Adipose tissue (tissue), 3 donors: ENCODE results near the gene CRACDL. TPM values are rescaled to one million over a fixed set of nuclear protein-coding genes. Genes with fewer than 3 reads are reported as not detected.

ENCODE experiments used
- H3K27ac ChIP-seq: one replicate; pipeline ENCODE4 v1.5.1; 2013; ENCODE audit warnings: low read depth, low read length
- WGBS, 3 donors: extraction: QIAGEN DNeasy Blood & Tissue Kit; methylation state at CpG; one replicate each; pipeline ENCODE4 v1.1.7; 2013; 5-methylcytosine and 5-hydroxymethylcytosine counted together
- polyA plus RNA-seq, 3 donors: library from polyadenylated mRNA; stranded (reverse); fragments of 200-250 nt; gene quantifications; one replicate each; pipeline ENCODE4 v1.2.3, GENCODE V29; 2013
- donor health status: healthy with polysubstance abuse.
- donor health status: Bipolar disorder and iron deficiency.
- donor health status: healthy.

Gene CRACDL
- polyA plus RNA-seq, 3 donors: 2.0 to 4.5 (median 3.6) TPM

DNA sequence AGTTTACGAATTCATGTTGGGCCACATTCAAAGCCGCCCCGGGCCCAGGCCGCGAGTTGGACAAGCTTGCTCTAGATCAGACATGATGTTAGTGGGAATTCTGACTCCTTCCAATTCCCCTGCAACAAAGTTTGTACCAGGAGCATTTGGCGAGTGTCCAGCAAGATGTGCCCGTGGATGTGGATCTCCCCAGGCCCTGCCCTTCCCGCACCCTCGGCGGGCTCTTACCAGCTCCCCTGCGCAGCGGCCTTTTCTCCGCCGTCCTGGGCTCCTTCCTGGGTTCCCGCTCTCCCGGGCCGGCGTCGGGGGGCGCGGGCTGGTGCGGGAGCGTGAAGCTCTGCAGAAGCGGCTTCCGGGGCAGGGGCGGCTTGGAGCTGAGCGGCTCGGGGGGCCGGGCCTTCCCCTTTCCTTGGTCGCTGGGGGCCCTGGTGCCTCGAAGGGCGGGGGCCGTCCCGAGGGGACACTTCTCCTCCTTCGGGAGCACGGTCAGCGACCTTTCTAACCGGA lies 114.3 kb downstream of the CRACDL start:
- H3K27ac ChIP-seq: no peak overlapping the region
- 91 to 95% (median 93%) methylated on average over 37 to 38 of the region's 38 CpGs for WGBS, 3 donors

- H3K27ac ChIP-seq: no peak overlapping the region
- WGBS, 3 donors: 46 to 73% (median 53%) methylated on average over 5 of the region's 5 CpGs
Measured at GRCh38 chr2:98819231-98819766, 116.7 kb downstream of the CRACDL start.

DNA sequence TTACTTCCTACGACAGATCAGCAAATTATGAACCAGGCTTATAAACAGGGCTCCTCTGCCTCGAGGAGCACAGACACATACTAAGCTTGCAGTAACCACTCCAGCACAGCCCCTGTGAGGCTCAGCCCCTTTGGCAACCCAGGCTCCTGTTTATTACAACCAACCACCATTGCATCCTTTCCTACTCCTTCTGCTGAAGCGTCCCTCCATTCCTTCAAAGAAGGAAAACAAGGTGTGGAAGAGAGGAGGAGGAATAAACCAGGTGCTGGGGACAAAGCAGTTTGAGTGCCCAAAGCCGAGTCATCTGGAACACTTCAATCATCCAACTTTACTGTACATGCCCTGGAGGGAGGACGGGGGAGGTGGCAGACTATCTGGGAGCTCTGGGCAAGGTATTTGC lies 117.9 kb downstream of the CRACDL start:
- no peak overlapping the region for H3K27ac ChIP-seq
- 79 to 83% (median 83%) methylated on average over 5 of the region's 5 CpGs for WGBS, 3 donors

DNA sequence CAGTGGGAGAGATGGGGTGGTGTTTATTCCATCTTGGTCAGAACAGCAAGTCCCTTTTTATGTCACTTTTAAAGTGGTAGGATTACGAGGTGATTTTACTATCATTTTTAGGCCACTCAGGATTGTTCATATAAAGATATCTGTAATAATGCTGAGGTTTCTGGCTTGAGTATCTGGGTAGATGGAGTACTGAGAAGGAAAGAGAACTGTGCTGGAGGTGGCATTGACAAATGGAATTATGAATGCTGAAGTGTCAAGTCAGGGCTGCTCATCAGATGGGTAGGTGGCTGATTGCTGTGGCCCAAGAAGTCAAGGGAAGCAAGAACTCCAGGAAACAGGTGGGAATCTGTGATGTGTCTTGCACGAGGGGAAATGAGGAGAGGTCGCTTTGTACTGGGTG lies 119.7 kb downstream of the CRACDL start:
- H3K27ac ChIP-seq: no peak overlapping the region
- WGBS, 3 donors: 72 to 95% (median 75%) methylated on average over 3 of the region's 3 CpGs

- 91 to 100% (median 95%) methylated on average over 2 of the region's 2 CpGs for WGBS, 3 donors
Measured at GRCh38 chr2:98815795-98816194, 120.2 kb downstream of the CRACDL start.

DNA sequence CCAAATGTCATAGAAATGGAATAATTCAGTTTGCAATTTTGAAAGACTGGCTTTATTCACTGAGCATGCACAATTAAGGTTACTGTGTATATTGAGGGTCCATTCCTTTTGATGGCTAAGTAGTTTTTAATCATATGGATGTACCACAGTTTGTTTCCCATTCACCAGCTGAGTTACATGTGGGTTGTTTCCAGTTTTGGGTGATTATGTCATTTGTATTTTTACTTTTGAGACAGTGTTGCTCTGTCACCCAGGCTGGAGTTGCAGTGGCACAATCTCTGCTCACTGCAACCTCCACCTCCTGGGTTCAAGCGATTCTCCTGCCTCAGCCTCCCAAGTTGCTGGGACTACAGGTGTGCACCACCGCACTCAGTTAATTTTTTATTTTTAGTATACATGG lies 124.3 kb downstream of the CRACDL start:
- 96 to 100% (median 97%) methylated on average over 2 of the region's 2 CpGs for WGBS, 3 donors
- no peak overlapping the region for H3K27ac ChIP-seq

More at GRCh38 chr2:98815795-98816194, 120.2 kb downstream of the CRACDL start:
- H3K27ac ChIP-seq: no peak overlapping the region

DNA sequence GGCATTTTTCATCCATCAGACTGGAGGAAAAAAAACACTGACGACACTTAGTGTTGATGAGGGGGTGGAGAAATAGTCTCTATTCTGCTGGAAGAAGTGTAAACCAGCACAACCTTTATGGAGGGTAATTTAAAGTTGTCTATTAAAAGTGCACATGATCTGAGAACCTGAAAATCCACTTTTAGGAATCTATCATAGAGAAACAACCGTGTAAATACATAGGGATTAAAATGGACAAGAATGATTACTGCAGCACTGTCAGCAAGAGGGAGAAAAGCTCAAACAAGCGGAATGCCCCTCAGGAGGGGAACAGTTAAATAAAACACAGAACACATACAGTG lies 125.5 kb downstream of the CRACDL start:
- 62 to 65% (median 65%) methylated on average over 3 of the region's 3 CpGs for WGBS, 3 donors
- no peak overlapping the region for H3K27ac ChIP-seq

GRCh38 chr2:98809878-98810587 lies 126.0 kb downstream of the CRACDL start:
- WGBS, 3 donors: 71 to 87% (median 79%) methylated on average over 7 of the region's 7 CpGs
- H3K27ac ChIP-seq: no peak overlapping the region

GRCh38 chr2:98809116-98809515 lies 126.9 kb downstream of the CRACDL start:
- WGBS, 3 donors: 90 to 94% (median 91%) methylated on average over 4 of the region's 4 CpGs

DNA sequence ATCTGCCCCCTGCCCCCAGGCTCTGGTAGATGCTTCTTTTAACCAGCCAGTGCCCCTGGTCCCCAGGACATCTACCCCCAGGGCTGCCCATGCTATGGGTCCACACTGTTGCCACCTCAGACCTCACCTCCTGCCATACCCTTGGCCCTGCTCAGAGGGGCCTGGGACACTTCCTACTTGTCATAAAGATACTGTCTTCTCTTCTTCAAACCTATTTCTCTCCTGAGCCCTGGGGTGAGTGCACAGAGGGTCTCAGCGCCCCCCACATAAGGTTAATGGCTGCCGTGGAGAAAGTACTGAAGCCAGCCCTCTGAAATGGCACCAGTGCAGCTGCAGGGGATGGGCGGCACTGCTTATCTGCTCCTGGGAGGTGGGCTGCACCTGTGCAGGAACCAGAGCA lies 127.5 kb downstream of the CRACDL start:
- 91 to 100% (median 94%) methylated on average over 3 of the region's 3 CpGs for WGBS, 3 donors
- H3K27ac ChIP-seq: no peak overlapping the region

More at GRCh38 chr2:98809116-98809515, 126.9 kb downstream of the CRACDL start:
- H3K27ac ChIP-seq: no peak overlapping the region

GRCh38 chr2:98807929-98808328 lies 128.1 kb downstream of the CRACDL start:
- H3K27ac ChIP-seq: no peak overlapping the region
- 87 to 96% (median 92%) methylated on average over 9 of the region's 9 CpGs for WGBS, 3 donors

- no peak overlapping the region for H3K27ac ChIP-seq
- 98 to 100% (median 98%) methylated on average over 3 of the region's 3 CpGs for WGBS, 3 donors
Measured at GRCh38 chr2:98807221-98807620, 128.8 kb downstream of the CRACDL start.

DNA sequence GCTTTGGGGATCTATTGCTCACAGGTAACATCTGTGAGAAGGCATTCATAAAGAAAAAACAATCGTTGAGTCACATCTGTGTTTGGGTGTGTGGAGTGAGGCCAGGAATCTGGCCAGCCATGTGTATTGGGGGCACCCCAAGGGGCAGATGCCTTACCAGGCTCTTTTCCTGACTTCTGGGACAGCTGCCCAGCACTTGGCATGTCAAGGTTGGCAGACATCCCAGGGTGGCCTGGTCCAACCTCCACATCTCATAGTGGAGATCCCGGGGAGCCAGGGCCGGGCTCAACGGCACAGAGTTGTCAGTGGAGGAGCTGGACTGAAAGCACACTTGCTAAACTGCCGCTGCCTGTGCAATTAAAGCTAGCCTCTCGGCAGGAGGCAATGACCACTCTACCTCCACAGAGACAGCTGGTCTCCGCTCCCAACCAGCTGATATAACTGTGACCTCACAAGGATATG lies 129.8 kb downstream of the CRACDL start:
- 18 to 51% (median 48%) methylated on average over 7 of the region's 7 CpGs for WGBS, 3 donors
- no peak overlapping the region for H3K27ac ChIP-seq

DNA sequence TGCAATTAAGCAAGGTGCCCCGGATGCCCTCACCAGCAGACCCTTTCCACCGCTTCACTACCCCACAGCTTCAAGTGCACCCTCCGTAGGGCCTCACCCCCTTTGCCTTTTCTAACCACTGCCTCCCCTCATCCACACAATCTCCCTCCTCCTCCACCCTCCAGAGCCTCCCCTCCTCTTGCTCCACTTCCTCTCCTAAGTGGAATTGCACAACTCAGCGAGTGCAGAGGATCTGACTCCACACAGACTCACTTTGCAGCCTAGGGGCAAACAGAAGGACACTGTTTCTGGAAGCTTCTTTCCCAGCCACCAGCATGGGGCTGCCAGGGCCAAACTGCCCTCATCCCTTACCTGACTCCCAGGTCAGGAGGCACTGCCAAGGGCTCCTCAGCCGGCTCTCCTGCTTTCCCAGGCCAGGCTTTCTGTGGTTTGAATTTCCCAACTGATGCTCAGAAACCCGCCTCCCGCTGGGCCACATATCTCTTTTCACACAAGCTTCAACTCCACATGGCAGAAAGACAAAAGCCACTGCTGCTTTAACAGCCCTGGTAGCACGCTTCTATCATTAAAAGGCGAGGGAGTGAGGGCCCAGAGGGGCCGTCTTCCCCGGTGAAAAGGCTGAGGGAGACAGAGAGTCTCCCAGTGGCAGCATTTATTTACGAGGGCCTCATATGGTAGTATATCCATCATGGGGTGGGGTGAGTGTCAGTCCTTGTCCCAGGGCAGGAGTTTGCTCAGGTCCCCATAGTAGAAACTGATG lies 130.4 kb downstream of the CRACDL start:
- H3K27ac ChIP-seq: no peak overlapping the region
- WGBS, 3 donors: 48 to 82% (median 56%) methylated on average over 12 of the region's 12 CpGs

DNA sequence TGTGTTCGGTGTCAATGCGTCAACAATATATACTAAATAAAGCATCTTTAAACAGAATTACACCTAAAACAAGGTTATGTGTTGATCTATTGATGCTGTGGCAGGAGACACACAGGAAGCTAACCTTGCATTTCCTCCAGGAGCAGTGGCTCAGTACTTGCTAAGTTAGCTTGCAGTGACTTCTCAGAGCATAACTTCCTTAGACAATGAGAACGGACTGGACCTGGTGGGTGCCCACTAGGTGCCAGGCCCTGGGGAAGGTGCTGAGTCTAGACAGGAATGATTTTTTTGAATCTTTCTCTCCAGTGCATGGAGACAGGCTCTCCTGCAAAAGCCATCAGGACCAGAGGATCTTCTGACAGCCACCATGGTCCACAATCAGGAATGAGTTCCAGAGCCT lies 131.3 kb downstream of the CRACDL start:
- 81 to 95% (median 90%) methylated on average over 3 of the region's 3 CpGs for WGBS, 3 donors
- H3K27ac ChIP-seq: no peak overlapping the region

DNA sequence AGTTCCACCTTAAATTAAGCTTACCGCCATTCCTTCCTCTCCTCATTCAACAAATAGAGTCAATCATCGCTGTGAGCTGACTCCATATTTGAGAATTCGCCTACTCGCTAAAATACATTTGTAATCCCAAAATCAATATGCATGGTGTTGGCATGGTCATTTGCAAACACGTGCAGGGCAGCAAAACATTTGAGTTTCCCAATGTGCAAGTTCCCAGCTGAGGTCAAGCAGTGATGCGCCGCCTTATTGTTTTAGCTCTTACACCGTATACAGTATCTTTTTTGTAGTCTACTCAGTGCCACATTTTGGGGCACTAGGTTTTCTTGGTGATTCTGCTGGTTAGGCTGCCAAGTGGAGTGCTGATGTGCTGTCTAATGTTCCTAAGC lies 131.8 kb downstream of the CRACDL start:
- 53 to 94% (median 91%) methylated on average over 8 of the region's 8 CpGs for WGBS, 3 donors
- H3K27ac ChIP-seq: no peak overlapping the region

GRCh38 chr2:98803405-98804264 lies 132.4 kb downstream of the CRACDL start:
- H3K27ac ChIP-seq: no peak overlapping the region
- 44 to 90% (median 84%) methylated on average over 10 of the region's 10 CpGs for WGBS, 3 donors

- no peak overlapping the region for H3K27ac ChIP-seq
- 91 to 95% (median 92%) methylated on average over 8 of the region's 8 CpGs for WGBS, 3 donors
Measured at GRCh38 chr2:98802344-98802743, 133.7 kb downstream of the CRACDL start.
